Measurements from ENCODE around the gene SNRNP200.

GRCh38 chr2:96296925-96297324 lies 8.4 kb downstream of the SNRNP200 start:
- TF ChIP-seq TCF4 (CRISPR knock-in tag; IDR thresholded peaks at IDR 0.05; ENCODE audit: borderline replicate concordance), result no peak
- TF ChIP-seq TOX (CRISPR knock-in tag; IDR thresholded peaks at IDR 0.05; ENCODE audit: borderline replicate concordance), result no peak
- TF ChIP-seq PPARA (CRISPR knock-in tag; IDR thresholded peaks at IDR 0.05; ENCODE audit: borderline replicate concordance), result no peak
- TF ChIP-seq ZFP3 (CRISPR knock-in tag; IDR thresholded peaks at IDR 0.05), result no peak
- no peak for TF ChIP-seq POU6F1 (CRISPR knock-in tag; IDR thresholded peaks at IDR 0.05; ENCODE audit: borderline replicate concordance, low read depth)
- TF ChIP-seq SNAI2 (CRISPR knock-in tag; IDR thresholded peaks at IDR 0.05), result no peak

Data from SK-N-SH treated with all-trans-retinoic acid at 6 μM for 48 hours (cell line).